ENCODE measurements around the gene ULK2.

The ULK2 gene

GRCh38 chr17:19729900-19730299 is 137.8 kb downstream of the ULK2 start:
- no peak for DNase-seq (ENCODE audit: extremely low read depth in 1 of 2, low read depth in 1 of 2)

GRCh38 chr17:19728084-19728495 is 139.6 kb downstream of the ULK2 start:
- no peak for DNase-seq (ENCODE audit: extremely low read depth in 1 of 2, low read depth in 1 of 2)

- DNase-seq (ENCODE audit: extremely low read depth in 1 of 2, low read depth in 1 of 2): no peak
Observed at GRCh38 chr17:19727501-19728078, 140.1 kb downstream of the ULK2 start.

- no peak for DNase-seq (ENCODE audit: extremely low read depth in 1 of 2, low read depth in 1 of 2)
Observed at GRCh38 chr17:19726631-19727376, 140.9 kb downstream of the ULK2 start.

- no peak for DNase-seq (ENCODE audit: extremely low read depth in 1 of 2, low read depth in 1 of 2)
Observed at GRCh38 chr17:19725486-19725885, 142.2 kb downstream of the ULK2 start.

- peak; percentile 24 to 35 for DNase-seq (ENCODE audit: extremely low read depth in 1 of 2, low read depth in 1 of 2)
Observed at GRCh38 chr17:19724501-19725420, 143.0 kb downstream of the ULK2 start.

- no peak for DNase-seq (ENCODE audit: extremely low read depth in 1 of 2, low read depth in 1 of 2)
Observed at GRCh38 chr17:19723964-19724363, 143.8 kb downstream of the ULK2 start.

All from stimulated activated CD8-positive, alpha-beta memory T cell treated with anti-CD3 and anti-CD28 coated beads, Interleukin-7, amount 100 ng/mL, for 48 hours (primary cell).